Endothelial cell of umbilical vein (primary cell): ENCODE results near the gene TSPAN14.

Source experiments
- JUN ChIP-seq: IDR thresholded peaks from 2 replicates; pipeline ENCODE4 v1.6.1; 2011; ENCODE audit warnings: borderline replicate concordance, low read depth; ENCODE audit not compliant: insufficient read length, insufficient read depth
- POLR2A ChIP-seq: IDR thresholded peaks from 2 replicates; pipeline ENCODE4 v1.6.1; 2012; ENCODE audit warnings: low read depth, mild to moderate bottlenecking, control low read depth, low read length
- TF ChIP-seq, protein P1 (sequence below), 2 donors: IDR thresholded peaks; 1 replicate in 1 of 2; 2 replicates in 1 of 2; pipeline ENCODE4 v1.5.1; 2011; ENCODE audit warnings: low read length in 2 of 2, mild to moderate bottlenecking in 2 of 2, moderate library complexity in 2 of 2, control low read depth in 1 of 2, inconsistent platforms in 1 of 2, low read depth in 1 of 2; ENCODE audit not compliant: insufficient read depth in 1 of 2; ENCODE audit errors: extremely low read depth in 1 of 2
- TF ChIP-seq, protein P2 (sequence below): IDR thresholded peaks from 2 replicates; pipeline ENCODE4 v1.6.1; 2011; ENCODE audit not compliant: insufficient read depth, insufficient read length

DNA sequence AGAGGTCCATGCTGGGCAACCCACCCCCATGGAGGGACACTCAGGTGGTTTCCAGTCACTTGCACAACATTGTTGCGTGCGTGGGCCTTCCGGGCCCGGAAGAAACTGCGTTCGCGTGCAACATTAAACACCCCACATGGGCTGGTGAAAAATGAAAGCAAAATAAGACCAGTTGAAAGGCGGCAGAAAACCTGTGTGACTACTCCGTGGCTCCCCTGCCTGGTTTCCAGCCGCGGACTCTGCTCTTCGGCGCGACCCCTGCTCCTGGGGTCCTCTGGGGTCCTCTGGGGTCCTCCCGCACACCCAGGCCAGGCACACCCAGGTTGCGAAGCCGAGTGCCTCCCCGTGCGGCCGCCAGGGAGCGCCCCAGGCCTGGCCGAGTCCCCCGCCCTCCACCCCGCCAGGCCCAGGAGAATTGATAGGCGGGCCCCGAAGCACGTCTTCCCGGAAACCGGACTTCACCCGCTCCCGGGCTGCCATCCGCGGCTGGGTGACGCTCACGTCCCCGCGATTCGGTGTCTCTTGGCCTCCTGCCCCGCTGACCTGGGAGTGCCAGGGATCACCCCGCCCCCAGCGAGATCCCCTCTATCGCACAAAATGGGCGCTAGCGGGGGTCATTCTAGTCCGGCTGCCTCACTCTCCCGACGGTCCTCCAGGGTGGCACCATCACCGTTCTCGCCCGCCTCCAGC lies 81.7 kb downstream of the TSPAN14 start:
- TF ChIP-seq POLR2A = no peak
- TF ChIP-seq, protein P1, sequence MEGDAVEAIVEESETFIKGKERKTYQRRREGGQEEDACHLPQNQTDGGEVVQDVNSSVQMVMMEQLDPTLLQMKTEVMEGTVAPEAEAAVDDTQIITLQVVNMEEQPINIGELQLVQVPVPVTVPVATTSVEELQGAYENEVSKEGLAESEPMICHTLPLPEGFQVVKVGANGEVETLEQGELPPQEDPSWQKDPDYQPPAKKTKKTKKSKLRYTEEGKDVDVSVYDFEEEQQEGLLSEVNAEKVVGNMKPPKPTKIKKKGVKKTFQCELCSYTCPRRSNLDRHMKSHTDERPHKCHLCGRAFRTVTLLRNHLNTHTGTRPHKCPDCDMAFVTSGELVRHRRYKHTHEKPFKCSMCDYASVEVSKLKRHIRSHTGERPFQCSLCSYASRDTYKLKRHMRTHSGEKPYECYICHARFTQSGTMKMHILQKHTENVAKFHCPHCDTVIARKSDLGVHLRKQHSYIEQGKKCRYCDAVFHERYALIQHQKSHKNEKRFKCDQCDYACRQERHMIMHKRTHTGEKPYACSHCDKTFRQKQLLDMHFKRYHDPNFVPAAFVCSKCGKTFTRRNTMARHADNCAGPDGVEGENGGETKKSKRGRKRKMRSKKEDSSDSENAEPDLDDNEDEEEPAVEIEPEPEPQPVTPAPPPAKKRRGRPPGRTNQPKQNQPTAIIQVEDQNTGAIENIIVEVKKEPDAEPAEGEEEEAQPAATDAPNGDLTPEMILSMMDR (IDR thresholded peaks at IDR 0.05; ENCODE audit: extremely low read depth in 1 of 2, insufficient read depth in 1 of 2, low read depth in 1 of 2, low read length in 2 of 2) = peak; percentile 64 to 88
- TF ChIP-seq, protein P2, sequence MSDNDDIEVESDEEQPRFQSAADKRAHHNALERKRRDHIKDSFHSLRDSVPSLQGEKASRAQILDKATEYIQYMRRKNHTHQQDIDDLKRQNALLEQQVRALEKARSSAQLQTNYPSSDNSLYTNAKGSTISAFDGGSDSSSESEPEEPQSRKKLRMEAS = no peak
- no peak for TF ChIP-seq JUN
